Activated CD8-positive, alpha-beta T cell treated with anti-CD3 and anti-CD28 coated beads for 36 hours (primary cell): ENCODE results near the gene ITCH. TPM values are rescaled to one million over a fixed set of nuclear protein-coding genes. Genes with fewer than 3 reads are reported as not detected.
"Not testable (repeated sequence)": the region's sequence is repeated elsewhere in the genome, so short reads cannot be mapped to it uniquely, and the experiment has no call there.

Experiments used
- ATAC-seq: fragments of 200-7000 bp; cut with Tn5 transposase; one replicate; pipeline ENCODE4 v1.10.0; 2021; ENCODE audit warnings: mild to moderate bottlenecking, moderate library complexity
- CTCF ChIA-PET: fragments of 350-600 bp; sonication (Branson Sonifier 250); formaldehyde crosslinking; loops from one replicate; lab custom pipeline; 2021; ENCODE audit warnings: antibody characterized with exemption; lab: Charles Lee
- POLR2A ChIA-PET: fragments of 350-600 bp; sonication (Branson Sonifier 250); formaldehyde crosslinking; loops from one replicate; lab custom pipeline; 2021; ENCODE audit warnings: antibody characterized with exemption; lab: Charles Lee
- DNase-seq: peaks from one replicate; pipeline ENCODE4 v3.0.0-alpha.2; 2020
- H3K27ac Mint-ChIP-seq: one replicate; pipeline ENCODE4 v1.8.0; 2021; ENCODE audit warnings: mild to moderate bottlenecking, mixed read lengths
- H3K27me3 Mint-ChIP-seq: one replicate; pipeline ENCODE4 v1.8.0; 2021; ENCODE audit warnings: mixed read lengths
- H3K36me3 Mint-ChIP-seq: one replicate; pipeline ENCODE4 v1.8.0; 2021; ENCODE audit warnings: low read depth, mixed read lengths
- H3K4me1 Mint-ChIP-seq: one replicate; pipeline ENCODE4 v1.8.0; 2021; ENCODE audit warnings: low read depth, mixed read lengths
- H3K4me3 Mint-ChIP-seq: one replicate; pipeline ENCODE4 v1.8.0; 2021; ENCODE audit warnings: mild to moderate bottlenecking, moderate library complexity, mixed read lengths
- H3K9me3 Mint-ChIP-seq: one replicate; pipeline ENCODE4 v1.8.0; 2021; ENCODE audit warnings: mixed read lengths
- CTCF ChIP-seq: fragments of 200-600 bp; IDR thresholded peaks from one replicate; pipeline ENCODE4 v1.8.0; 2022; ENCODE audit warnings: antibody characterized with exemption, mild to moderate bottlenecking
- intact Hi-C: fragments of 100-400 bp; cut with micrococcal nuclease; formaldehyde crosslinking; loops from one replicate; pipeline ENCODE4 v1.10.0; 2022
- total RNA-seq, 2 experiments: library from RNA; stranded (reverse); gene quantifications; one replicate each; pipeline ENCODE4 v1.2.3, GENCODE V29; 2021

Gene ITCH
- total RNA-seq, 2 experiments from 2014 or later = 46.0 to 51.8 TPM

GRCh38 chr20:34415079-34415478 lies 52.0 kb downstream of the ITCH start:
- intact Hi-C loops = no loop called here
- ATAC-seq (no peak), DNase-seq (no peak)
- H3K27ac Mint-ChIP-seq = peak overlapping the region; percentile 63
- H3K36me3 Mint-ChIP-seq = peaks cover 24% of the 10 kb centered on the region
- no peak overlapping the region for H3K4me3 Mint-ChIP-seq
- ChIA-PET POLR2A (interaction anchor here (0.8 kb wide), 1 partner anchor 36 kb away, joined by 3 read pairs; no protein-coding TSS in a partner anchor), CTCF (interaction anchor here (1.1 to 1.8 kb wide), 2 partner anchors 103 to 108 kb away, joined by 5 read pairs; no protein-coding TSS in a partner anchor)
- TF ChIP-seq CTCF = no peak
- H3K27me3 Mint-ChIP-seq = no peaks in the 10 kb centered on the region
- H3K9me3 Mint-ChIP-seq = no peaks in the 10 kb centered on the region
- H3K4me1 Mint-ChIP-seq = peaks cover 18% of the 10 kb centered on the region

GRCh38 chr20:34420146-34420545 lies 57.1 kb downstream of the ITCH start:
- DNase-seq (no peak), ATAC-seq (no peak)
- no peak for TF ChIP-seq CTCF
- CTCF ChIA-PET = interaction anchor here (1.8 kb wide), 1 partner anchor 108 kb away, joined by 7 read pairs; no protein-coding TSS in a partner anchor
- Mint-ChIP-seq H3K36me3 (peaks cover 27% of the 10 kb centered on the region), H3K4me3 (no peak overlapping the region), H3K4me1 (peaks cover 14% of the 10 kb centered on the region), H3K27ac (no peak overlapping the region), H3K27me3 (no peaks in the 10 kb centered on the region), H3K9me3 (no peaks in the 10 kb centered on the region)
- POLR2A ChIA-PET = no interaction called here
- intact Hi-C loops = no loop called here

- Mint-ChIP-seq H3K9me3 (no peaks in the 10 kb centered on the region), H3K36me3 (peaks cover 27% of the 10 kb centered on the region), H3K27ac (no peak overlapping the region), H3K27me3 (no peaks in the 10 kb centered on the region), H3K4me3 (no peak overlapping the region), H3K4me1 (peaks cover 16% of the 10 kb centered on the region)
- ChIA-PET CTCF (interaction anchor here (4.7 kb wide), 1 partner anchor 108 kb away, joined by 23 read pairs; no protein-coding TSS in a partner anchor), POLR2A (no interaction called here)
- no peak for DNase-seq
- no peak for ATAC-seq
- intact Hi-C loops = no loop called here
- no peak for TF ChIP-seq CTCF
These were observed 57.9 kb downstream of the ITCH start for GRCh38 chr20:34420975-34421374.

- Mint-ChIP-seq H3K4me1 (peaks cover 12% of the 10 kb centered on the region), H3K4me3 (no peak overlapping the region), H3K9me3 (no peaks in the 10 kb centered on the region), H3K36me3 (peaks cover 29% of the 10 kb centered on the region), H3K27me3 (no peaks in the 10 kb centered on the region), H3K27ac (no peak overlapping the region)
- ChIA-PET POLR2A (no interaction called here), CTCF (interaction anchor here (4.7 kb wide), 1 partner anchor 109 kb away, joined by 23 read pairs; no protein-coding TSS in a partner anchor)
- TF ChIP-seq CTCF = no peak
- ATAC-seq (no peak), DNase-seq (no peak)
- intact Hi-C loops = no loop called here
These were observed 58.8 kb downstream of the ITCH start for GRCh38 chr20:34421766-34422466.

- DNase-seq, ATAC-seq, POLR2A ChIA-PET, H3K9me3 Mint-ChIP-seq, H3K27me3 Mint-ChIP-seq, H3K4me3 Mint-ChIP-seq, H3K27ac Mint-ChIP-seq, intact Hi-C loops: not testable (repeated sequence)
- Mint-ChIP-seq H3K4me1 (peaks cover 12% of the 10 kb centered on the region), H3K36me3 (peaks cover 20% of the 10 kb centered on the region)
- CTCF ChIA-PET = interaction anchor here (0.9 to 4.7 kb wide), 2 partner anchors 14 to 112 kb away, joined by 3 to 23 read pairs; no protein-coding TSS in a partner anchor
These were observed 62.1 kb downstream of the ITCH start for GRCh38 chr20:34425032-34425690.
